ENCODE data around the gene CYP27A1. TPM values are rescaled to one million over a fixed set of nuclear protein-coding genes. Genes with fewer than 3 reads are reported as not detected.

CYP27A1 gene
- total and polyA plus RNA-seq, 2 of the 8 experiments (the other 6 are each of a cell fraction or from before 2014, with no cell fraction given): 5.4 to 14.7 TPM

DNA sequence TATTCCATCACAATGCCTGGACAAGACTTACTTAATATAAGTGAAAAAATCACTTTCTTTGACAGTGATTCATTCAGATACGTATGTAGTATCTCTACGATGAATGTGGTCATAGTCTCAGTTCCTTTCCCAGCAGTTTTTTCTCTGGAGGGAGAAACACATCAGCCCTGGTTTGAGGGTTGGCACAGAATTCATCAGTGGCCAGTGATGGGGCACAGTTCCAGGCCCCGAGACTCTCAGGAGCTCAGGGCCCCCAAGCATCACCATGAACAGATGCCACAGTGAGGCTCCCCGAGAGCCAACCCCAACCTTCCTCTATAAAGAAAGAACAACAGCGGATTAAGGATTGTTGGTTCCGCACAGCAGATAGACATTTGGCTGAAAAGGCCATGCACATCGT, 37.1 kb downstream of the CYP27A1 start:
- Histone ChIP-seq H4K91ac (replicated peaks; ENCODE audit: insufficient read length, low read length) (no peak overlapping the region), H4K20me1 (replicated peaks in 1 of 2; ENCODE audit: control insufficient read depth in 1 of 2, insufficient read depth in 2 of 2, low read length in 2 of 2) (no peaks in the 10 kb centered on the region), H4K8ac (ENCODE audit: extremely low read depth, insufficient read depth, low read length) (no peak overlapping the region), H3K23ac (ENCODE audit: insufficient read length) (no peak overlapping the region), H3K79me1 (ENCODE audit: low read depth, low read length) (no peaks in the 10 kb centered on the region; the same call in 1 of the 2 replicates), H2BK5ac (ENCODE audit: low read depth, low read length) (no peak overlapping the region), H3K4me1 (replicated peaks in 1 of 4; ENCODE audit: control insufficient read depth in 3 of 4, insufficient read depth in 4 of 4, low read length in 3 of 4) (no peaks in the 10 kb centered on the region; a peak in 1 of 7 replicates), H3K79me2 (ENCODE audit: control insufficient read depth in 1 of 2, insufficient read depth in 2 of 2, low read length in 2 of 2) (no peaks in the 10 kb centered on the region), H3K27ac (ENCODE audit: low read depth, low read length) (no peak overlapping the region), H3K27me3 (replicated peaks in 1 of 4; ENCODE audit: control insufficient read depth in 3 of 4, extremely low read depth in 1 of 4, insufficient read depth in 3 of 4, low read length in 3 of 4) (no peaks in the 10 kb centered on the region), H3K9ac (replicated peaks in 1 of 4; ENCODE audit: extremely low read depth in 1 of 4, low read depth in 3 of 4, low read length in 3 of 4) (no peak overlapping the region), H3K4me2 (ENCODE audit: insufficient read depth in 1 of 2, low read depth in 2 of 2, low read length in 2 of 2) (no peak overlapping the region), H3K36me3 (ENCODE audit: control insufficient read depth in 2 of 4, insufficient read depth in 4 of 4, low read length in 3 of 4) (no peaks in the 10 kb centered on the region), H2BK120ac (replicated peaks; ENCODE audit: low read depth, low read length) (no peak overlapping the region), H2BK20ac (ENCODE audit: low read length) (no peak overlapping the region), H3K23me2 (ENCODE audit: low read depth, low read length) (no peaks in the 10 kb centered on the region), H3K9me3 (ENCODE audit: insufficient read depth in 2 of 2, low read depth in 1 of 2, low read length in 1 of 2) (no peaks in the 10 kb centered on the region), H4K5ac (ENCODE audit: insufficient read length, low read depth, low read length) (no peak overlapping the region), H3K18ac (ENCODE audit: extremely low read depth, low read length) (no peak overlapping the region), H3K4me3 (ENCODE audit: extremely low read depth in 1 of 4, insufficient read depth in 2 of 4, low read depth in 3 of 4, low read length in 4 of 4) (no peak overlapping the region), H2AFZ (ENCODE audit: low read length) (no peak overlapping the region), H2BK12ac (ENCODE audit: low read depth, low read length) (no peak overlapping the region), H3K4ac (replicated peaks; ENCODE audit: insufficient read length, low read depth, low read length) (no peak overlapping the region), H3K56ac (replicated peaks; ENCODE audit: insufficient read length, low read depth, low read length) (no peak overlapping the region), H2AK5ac (ENCODE audit: low read depth, low read length) (no peak overlapping the region), H2BK15ac (ENCODE audit: low read length) (no peak overlapping the region), H3K14ac (ENCODE audit: insufficient read length) (no peak overlapping the region)
- FAIRE-seq: no peak
- ChIA-PET POLR2A (ENCODE audit: partially characterized antibody) (interaction anchor here (0.6 kb wide), 1 partner anchor 18 kb away, joined by 3 read pairs; no protein-coding TSS in a partner anchor), CTCF (ENCODE audit: partially characterized antibody) (interaction anchor here (0.6 to 1.0 kb wide), 2 partner anchors 11 kb away, joined by 3 read pairs; no protein-coding TSS in a partner anchor)
- TF ChIP-seq SP1 (IDR thresholded peaks at IDR 0.05; ENCODE audit: low read depth, low read length) (no peak), EZH2 (IDR thresholded peaks at IDR 0.05; ENCODE audit: low read depth, low read length, severe bottlenecking) (no peak), MAFK (IDR thresholded peaks at IDR 0.05; ENCODE audit: low read depth, low read length) (no peak), HDAC2 (IDR thresholded peaks at IDR 0.05; ENCODE audit: borderline replicate concordance in 1 of 2, low read depth in 2 of 2, low read length in 2 of 2) (no peak), POLR2A (IDR thresholded peaks at IDR 0.05; ENCODE audit: control extremely low read depth in 1 of 2, low read depth in 2 of 2, low read length in 2 of 2) (no peak), KDM4A (IDR thresholded peaks at IDR 0.05; ENCODE audit: low read depth, low read length, severe bottlenecking) (no peak), GTF2F1 (IDR thresholded peaks at IDR 0.05; ENCODE audit: borderline replicate concordance, low read depth, low read length) (no peak), TBP (IDR thresholded peaks at IDR 0.05; ENCODE audit: low read depth, low read length) (no peak), RNF2 (IDR thresholded peaks at IDR 0.05; ENCODE audit: borderline replicate concordance, low read depth, low read length, missing control alignments, poor library complexity, severe bottlenecking) (no peak)
- WGBS, 2 experiments (ENCODE audit: extremely low coverage in 1 of 2, insufficient coverage in 1 of 2, insufficient read length in 1 of 2, insufficient replicate concordance in 2 of 2, low coverage in 1 of 2, low lambda C conversion rate in 2 of 2, missing lambda C conversion rate in 1 of 2): 93% methylated on average over 7 of the region's 7 CpGs; no CpG with 5 or more reads in 1 of the 2 experiments
- no peak for DNase-seq (ENCODE audit: low read depth in 1 of 2, low spot score in 2 of 2)
